COLO668 (cell line): ENCODE data around the gene ZBTB20.

Experiments used
- DNase-seq: peaks from one replicate; lab custom pipeline; 2025; ENCODE audit not compliant: unreplicated experiment; lab: John Stamatoyannopoulos, UW

Gene ZBTB20

GRCh38 chr3:114790752-114791151 is 356.3 kb downstream of the ZBTB20 start:
- DNase-seq, result no peak

DNA sequence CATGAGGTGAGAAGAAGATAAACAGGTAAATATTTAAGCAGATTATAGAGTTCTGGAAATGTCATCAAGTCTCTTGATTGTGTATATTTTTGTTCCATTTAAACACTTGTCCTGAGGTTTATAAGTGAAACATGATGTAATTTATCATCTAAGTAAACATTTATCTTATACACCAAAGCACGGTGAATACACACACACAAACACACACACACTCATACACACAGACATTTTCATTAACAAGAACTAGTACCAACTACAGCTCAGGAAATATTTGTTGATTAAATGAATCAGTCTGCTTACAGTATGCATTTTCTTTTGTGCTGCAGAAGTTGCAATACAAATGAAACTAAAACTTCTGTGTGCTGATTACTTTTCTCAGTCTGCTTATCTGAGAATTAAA is 357.3 kb downstream of the ZBTB20 start:
- no peak for DNase-seq

GRCh38 chr3:114775395-114775794 is 371.7 kb downstream of the ZBTB20 start:
- DNase-seq, result no peak

- no peak for DNase-seq
Observed at GRCh38 chr3:114770874-114771273, 376.2 kb downstream of the ZBTB20 start.

- no peak for DNase-seq
Observed at GRCh38 chr3:114764056-114764492, 383.0 kb downstream of the ZBTB20 start.

GRCh38 chr3:114762144-114762543 is 384.9 kb downstream of the ZBTB20 start:
- no peak for DNase-seq

- DNase-seq, result no peak
Observed at GRCh38 chr3:114760679-114761078, 386.4 kb downstream of the ZBTB20 start.

GRCh38 chr3:114758831-114759699 is 388.0 kb downstream of the ZBTB20 start:
- DNase-seq, result no peak

DNA sequence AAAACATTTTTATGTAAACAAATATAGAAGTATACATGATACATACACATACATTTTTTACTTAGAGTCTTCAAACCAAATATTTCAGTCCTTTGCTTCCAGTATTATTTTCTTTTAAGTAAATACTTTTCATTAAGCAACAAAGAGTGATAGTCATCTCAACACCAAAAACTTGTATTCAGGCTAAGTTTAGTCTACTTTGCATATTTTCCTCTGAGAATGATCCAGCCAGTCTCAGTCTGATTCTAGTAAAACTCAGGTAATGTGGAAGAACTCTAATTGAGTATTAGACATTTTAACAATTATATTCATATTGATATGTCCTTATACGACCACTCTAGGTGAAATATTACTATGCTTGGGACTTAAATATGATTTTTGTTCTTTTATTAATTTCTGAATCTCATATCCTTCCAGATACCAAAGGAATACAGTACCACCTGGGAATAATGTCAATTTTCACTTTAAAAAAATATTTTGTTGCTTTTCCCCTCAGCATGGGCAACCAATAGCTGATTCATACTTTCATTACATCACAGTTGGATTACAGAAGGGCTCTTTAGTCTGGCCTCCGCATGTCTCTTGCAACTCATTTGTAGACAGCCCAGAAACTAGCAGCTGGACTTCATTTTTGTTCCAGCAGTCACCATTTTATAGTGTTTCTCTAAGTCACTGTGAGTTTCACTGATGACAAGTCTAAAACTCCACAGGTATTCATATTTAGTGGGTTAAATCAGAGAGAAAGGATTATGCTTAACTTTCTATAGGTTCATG is 390.4 kb downstream of the ZBTB20 start:
- no peak for DNase-seq

GRCh38 chr3:114746502-114746901 is 400.6 kb downstream of the ZBTB20 start:
- DNase-seq, result no peak

- no peak for DNase-seq
Observed at GRCh38 chr3:114745322-114746240, 401.5 kb downstream of the ZBTB20 start.

- DNase-seq, result no peak
Observed at GRCh38 chr3:114743746-114744485, 403.2 kb downstream of the ZBTB20 start.

GRCh38 chr3:114741066-114741465 is 406.0 kb downstream of the ZBTB20 start:
- DNase-seq, result no peak

- no peak for DNase-seq
Observed at GRCh38 chr3:114739627-114740026, 407.5 kb downstream of the ZBTB20 start.

GRCh38 chr3:114732353-114732752 is 414.7 kb downstream of the ZBTB20 start:
- no peak for DNase-seq

- DNase-seq, result no peak
Observed at GRCh38 chr3:114730397-114730796, 416.7 kb downstream of the ZBTB20 start.

GRCh38 chr3:114727373-114727772 is 419.7 kb downstream of the ZBTB20 start:
- no peak for DNase-seq

- DNase-seq, result no peak
Observed at GRCh38 chr3:114725966-114726365, 421.1 kb downstream of the ZBTB20 start.

DNA sequence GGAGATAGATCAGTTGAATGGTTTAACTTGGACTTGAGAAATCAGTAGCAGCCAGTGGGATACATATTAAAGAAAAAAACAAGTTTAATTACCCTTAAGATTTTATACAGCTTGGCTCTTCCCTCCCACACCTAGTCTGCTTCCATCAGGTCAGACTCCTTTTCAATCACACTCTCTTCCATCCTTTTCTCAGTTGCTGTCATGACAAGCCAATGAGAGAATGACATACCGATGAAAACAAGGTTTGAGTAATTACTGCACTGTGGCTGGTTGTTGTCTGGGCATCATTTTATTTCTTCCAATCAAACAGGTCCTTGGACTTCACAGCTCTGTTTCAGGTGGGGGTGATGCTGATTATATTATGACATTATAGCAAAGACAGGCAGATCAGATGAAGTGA is 424.6 kb downstream of the ZBTB20 start:
- no peak for DNase-seq

DNA sequence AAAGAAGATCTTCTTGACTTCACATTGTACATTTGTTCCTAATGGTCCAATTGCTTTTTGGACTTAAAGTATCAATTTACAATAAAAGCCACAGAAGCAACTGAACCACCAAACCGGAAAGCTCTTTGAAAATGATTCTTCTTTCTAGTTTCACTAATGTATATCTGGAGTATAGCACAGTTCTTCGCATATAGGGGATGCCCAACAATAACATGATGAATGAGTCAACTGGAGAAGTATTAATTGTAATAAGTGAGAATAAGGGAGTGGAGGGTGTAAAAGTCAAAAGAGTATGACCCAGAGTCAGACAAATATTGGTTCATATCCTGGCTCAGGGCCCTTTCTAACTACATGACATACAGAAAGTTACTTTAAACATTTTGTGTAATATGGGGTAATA is 425.2 kb downstream of the ZBTB20 start:
- DNase-seq, result no peak
